CD4-positive, alpha-beta memory T cell (primary cell): Measurements from ENCODE around the gene SULT1C4. TPM values are rescaled to one million over a fixed set of nuclear protein-coding genes. Genes with fewer than 3 reads are reported as not detected.

Experiments
- CTCF ChIA-PET: fragments of 350-600 bp; sonication (Branson Sonifier 250); formaldehyde crosslinking; loops from one replicate; lab custom pipeline; 2021; ENCODE audit warnings: inconsistent platforms; ENCODE audit not compliant: partially characterized antibody; lab: Charles Lee
- POLR2A ChIA-PET: fragments of 350-600 bp; sonication (Branson Sonifier 250); formaldehyde crosslinking; loops from one replicate; lab custom pipeline; 2021; ENCODE audit not compliant: partially characterized antibody; lab: Charles Lee
- DNase-seq, 5 donors: peaks; one replicate each; pipeline versions ENCODE4 v3.0.0 to v3.0.0-alpha.2; 2020 to 2022; ENCODE audit warnings: mixed read lengths in 1 of 5
- H3K27ac ChIP-seq: one replicate; pipeline ENCODE4 v1.7.0; 2013; ENCODE audit warnings: low read depth, low read length
- H3K27me3 ChIP-seq: 2 replicates; pipeline ENCODE4 v1.7.0; 2013; ENCODE audit warnings: mild to moderate bottlenecking, low read length, moderate library complexity; ENCODE audit not compliant: insufficient read depth
- H3K36me3 ChIP-seq: 2 replicates; pipeline ENCODE4 v1.7.0; 2013; ENCODE audit warnings: mild to moderate bottlenecking, low read length, moderate library complexity; ENCODE audit not compliant: insufficient read depth
- H3K4me1 ChIP-seq: 2 replicates; pipeline ENCODE4 v1.7.0; 2013; ENCODE audit warnings: mild to moderate bottlenecking, low read length, moderate library complexity; ENCODE audit not compliant: insufficient read depth
- H3K4me3 ChIP-seq, 2 donors: one replicate each; pipeline ENCODE4 v1.7.0; 2013; ENCODE audit warnings: low read length in 2 of 2, mild to moderate bottlenecking in 1 of 2
- H3K9me3 ChIP-seq, 2 donors: one replicate each; pipeline ENCODE4 v1.7.0; 2013; ENCODE audit warnings: low read length in 2 of 2, control low read depth in 1 of 2; ENCODE audit not compliant: control insufficient read depth in 1 of 2
- H3K27ac Mint-ChIP-seq, 7 donors: one replicate each; pipeline ENCODE4 v1.8.0; 2020 to 2021; ENCODE audit warnings: mixed read lengths in 7 of 7, mild to moderate bottlenecking in 6 of 7, inconsistent platforms in 3 of 7, moderate library complexity in 3 of 7
- H3K27me3 Mint-ChIP-seq, 2 donors: one replicate each; pipeline ENCODE4 v1.8.0; 2020 to 2021; ENCODE audit warnings: mixed read lengths in 2 of 2
- H3K36me3 Mint-ChIP-seq, 2 donors: one replicate each; pipeline ENCODE4 v1.8.0; 2020 to 2021; ENCODE audit warnings: mixed read lengths in 2 of 2, inconsistent platforms in 1 of 2, mild to moderate bottlenecking in 1 of 2
- H3K4me1 Mint-ChIP-seq, 4 donors: one replicate each; pipeline ENCODE4 v1.8.0; 2020 to 2021; ENCODE audit warnings: mixed read lengths in 4 of 4, mild to moderate bottlenecking in 1 of 4
- H3K4me3 Mint-ChIP-seq, 8 donors: one replicate each; pipeline ENCODE4 v1.8.0; 2020 to 2021; ENCODE audit warnings: mixed read lengths in 8 of 8, mild to moderate bottlenecking in 7 of 8, moderate library complexity in 6 of 8, inconsistent platforms in 3 of 8
- H3K9me3 Mint-ChIP-seq, 8 donors: one replicate each; pipeline ENCODE4 v1.8.0; 2020 to 2021; ENCODE audit warnings: mixed read lengths in 8 of 8, mild to moderate bottlenecking in 5 of 8, inconsistent platforms in 3 of 8, moderate library complexity in 1 of 8
- intact Hi-C: fragments of 100-400 bp; cut with micrococcal nuclease; formaldehyde crosslinking; loops from one replicate; pipeline ENCODE4 v1.15.1; 2023
- polyA plus RNA-seq, 2 donors: library from polyadenylated mRNA; unstranded; fragments of 300-500 nt; fragmentation: Illumina TruSeq; gene quantifications; one replicate each; pipeline ENCODE4 v1.2.3, GENCODE V29; 2021
- total RNA-seq, 2 experiments: library from RNA; stranded (reverse); gene quantifications; one replicate each; pipeline ENCODE4 v1.2.3, GENCODE V29; 2021

Gene SULT1C4
- total and polyA plus RNA-seq, 4 experiments from 2014 or later, result not detected

- Histone ChIP-seq H3K36me3 (no peaks in the 10 kb centered on the region), H3K4me3 (no peak overlapping the region), H3K4me1 (no peaks in the 10 kb centered on the region), H3K9me3 (peaks cover 0 to 10% of the 10 kb centered on the region in 2 donors), H3K27me3 (no peaks in the 10 kb centered on the region), H3K27ac (no peak overlapping the region)
- ChIA-PET CTCF (no interaction called here), POLR2A (no interaction called here)
- H3K4me1 Mint-ChIP-seq, result no peaks in the 10 kb centered on the region
- peaks cover 5 to 14% of the 10 kb centered on the region in 2 donors for H3K27me3 Mint-ChIP-seq
- no peak overlapping the region for H3K4me3 Mint-ChIP-seq
- intact Hi-C loops, result no loop called here
- no peak overlapping the region for H3K27ac Mint-ChIP-seq
- H3K36me3 Mint-ChIP-seq, result peaks cover 0 to 8% of the 10 kb centered on the region in 2 donors
- DNase-seq, result no peak
- H3K9me3 Mint-ChIP-seq, result peaks cover 6 to 78% (median 52%) of the 10 kb centered on the region in 8 donors
Observed at GRCh38 chr2:108401800-108402199, 24.0 kb downstream of the SULT1C4 start.

- POLR2A ChIA-PET, result no interaction called here
- CTCF ChIA-PET, result interaction anchor here (1.1 to 1.2 kb wide), 2 partner anchors 11 to 13 kb away, joined by 3 read pairs; no protein-coding TSS in a partner anchor
- no peak for DNase-seq
- Histone ChIP-seq H3K27ac (no peak overlapping the region), H3K4me3 (no peak overlapping the region), H3K36me3 (no peaks in the 10 kb centered on the region), H3K9me3 (peaks cover 0 to 10% of the 10 kb centered on the region in 2 donors), H3K4me1 (no peaks in the 10 kb centered on the region), H3K27me3 (no peaks in the 10 kb centered on the region)
- Mint-ChIP-seq H3K27me3 (peaks cover 6 to 12% of the 10 kb centered on the region in 2 donors), H3K4me1 (no peaks in the 10 kb centered on the region), H3K4me3 (no peak overlapping the region), H3K9me3 (peaks cover 4 to 65% (median 46%) of the 10 kb centered on the region in 8 donors), H3K36me3 (peaks cover 0 to 5% of the 10 kb centered on the region in 2 donors), H3K27ac (no peak overlapping the region)
- intact Hi-C loops, result no loop called here
Observed at GRCh38 chr2:108403494-108403893, 25.7 kb downstream of the SULT1C4 start.

GRCh38 chr2:108404784-108405397 lies 27.1 kb downstream of the SULT1C4 start:
- peaks cover 4 to 51% (median 34%) of the 10 kb centered on the region in 8 donors for H3K9me3 Mint-ChIP-seq
- no peaks in the 10 kb centered on the region for H3K4me1 ChIP-seq
- H3K36me3 ChIP-seq, result no peaks in the 10 kb centered on the region
- ChIA-PET CTCF (interaction anchor here (1.1 kb wide), 1 partner anchor 11 kb away, joined by 3 read pairs; no protein-coding TSS in a partner anchor), POLR2A (no interaction called here)
- H3K4me3 Mint-ChIP-seq, result no peak overlapping the region
- no peaks in the 10 kb centered on the region for H3K4me1 Mint-ChIP-seq
- H3K27me3 Mint-ChIP-seq, result peaks cover 6 to 17% of the 10 kb centered on the region in 2 donors
- H3K27me3 ChIP-seq, result no peaks in the 10 kb centered on the region
- H3K27ac ChIP-seq, result no peak overlapping the region
- peaks cover 0 to under 1% of the 10 kb centered on the region in 2 donors for H3K9me3 ChIP-seq
- H3K36me3 Mint-ChIP-seq, result peaks cover 0 to 4% of the 10 kb centered on the region in 2 donors
- no peak overlapping the region for H3K27ac Mint-ChIP-seq
- H3K4me3 ChIP-seq, result no peak overlapping the region
- no peak for DNase-seq
- intact Hi-C loops, result no loop called here

- ChIA-PET CTCF (no interaction called here), POLR2A (no interaction called here)
- Histone ChIP-seq H3K4me3 (no peak overlapping the region), H3K27me3 (no peaks in the 10 kb centered on the region), H3K9me3 (no peaks in the 10 kb centered on the region), H3K4me1 (no peaks in the 10 kb centered on the region), H3K36me3 (no peaks in the 10 kb centered on the region), H3K27ac (no peak overlapping the region)
- intact Hi-C loops, result no loop called here
- Mint-ChIP-seq H3K27ac (no peak overlapping the region), H3K4me3 (no peak overlapping the region), H3K27me3 (peaks cover 3 to 17% of the 10 kb centered on the region in 2 donors), H3K4me1 (no peaks in the 10 kb centered on the region), H3K36me3 (peaks cover 0 to 2% of the 10 kb centered on the region in 2 donors), H3K9me3 (peaks cover 4 to 29% (median 21%) of the 10 kb centered on the region in 8 donors)
- no peak for DNase-seq
Observed at GRCh38 chr2:108407864-108408729, 30.3 kb downstream of the SULT1C4 start.

- Histone ChIP-seq H3K36me3 (no peaks in the 10 kb centered on the region), H3K27me3 (no peaks in the 10 kb centered on the region), H3K4me1 (no peaks in the 10 kb centered on the region), H3K9me3 (no peaks in the 10 kb centered on the region), H3K4me3 (no peak overlapping the region), H3K27ac (no peak overlapping the region)
- intact Hi-C loops, result no loop called here
- Mint-ChIP-seq H3K36me3 (peaks cover 0 to 2% of the 10 kb centered on the region in 2 donors), H3K4me1 (no peaks in the 10 kb centered on the region), H3K4me3 (no peak overlapping the region), H3K27me3 (peaks cover 3 to 18% of the 10 kb centered on the region in 2 donors), H3K9me3 (peaks cover 1 to 16% (median 12%) of the 10 kb centered on the region in 8 donors), H3K27ac (no peak overlapping the region)
- POLR2A ChIA-PET, result no interaction called here
- no peak for DNase-seq
- CTCF ChIA-PET, result no interaction called here
Observed at GRCh38 chr2:108409768-108410167, 32.0 kb downstream of the SULT1C4 start.

GRCh38 chr2:108412995-108413710 lies 35.4 kb downstream of the SULT1C4 start:
- ChIA-PET POLR2A (no interaction called here), CTCF (no interaction called here)
- Mint-ChIP-seq H3K27ac (no peak overlapping the region), H3K9me3 (peaks cover 0 to 2% (median 0%) of the 10 kb centered on the region in 8 donors), H3K27me3 (peaks cover 2 to 18% of the 10 kb centered on the region in 2 donors), H3K4me1 (no peaks in the 10 kb centered on the region), H3K4me3 (no peak overlapping the region), H3K36me3 (no peaks in the 10 kb centered on the region)
- no peaks in the 10 kb centered on the region for H3K9me3 ChIP-seq
- H3K36me3 ChIP-seq, result no peaks in the 10 kb centered on the region
- intact Hi-C loops, result no loop called here
- no peaks in the 10 kb centered on the region for H3K4me1 ChIP-seq
- H3K27ac ChIP-seq, result no peak overlapping the region
- no peaks in the 10 kb centered on the region for H3K27me3 ChIP-seq
- H3K4me3 ChIP-seq, result no peak overlapping the region
- no peak for DNase-seq

- Histone ChIP-seq H3K9me3 (no peaks in the 10 kb centered on the region), H3K27me3 (no peaks in the 10 kb centered on the region), H3K36me3 (no peaks in the 10 kb centered on the region), H3K4me1 (no peaks in the 10 kb centered on the region), H3K27ac (no peak overlapping the region), H3K4me3 (no peak overlapping the region)
- CTCF ChIA-PET, result no interaction called here
- POLR2A ChIA-PET, result no interaction called here
- no peak for DNase-seq
- Mint-ChIP-seq H3K4me3 (no peak overlapping the region), H3K27ac (no peak overlapping the region), H3K9me3 (peaks cover 0 to 2% (median 0%) of the 10 kb centered on the region in 8 donors), H3K27me3 (peaks cover 0 to 15% of the 10 kb centered on the region in 2 donors), H3K4me1 (no peaks in the 10 kb centered on the region), H3K36me3 (no peaks in the 10 kb centered on the region)
- intact Hi-C loops, result no loop called here
Observed at GRCh38 chr2:108413711-108414095, 35.9 kb downstream of the SULT1C4 start.
